ENCODE results near the gene ARHGDIG. TPM values are rescaled to one million over a fixed set of nuclear protein-coding genes. Genes with fewer than 3 reads are reported as not detected.

The ARHGDIG gene
- polyA plus RNA-seq, 3 donors: not detected

- peaks cover 60 to 84% of the 10 kb centered on the region in 2 donors for H3K36me3 Mint-ChIP-seq
- H3K27me3 Mint-ChIP-seq (ENCODE audit: low read depth in 3 of 3): no peaks in the 10 kb centered on the region
- Histone ChIP-seq H3K4me1 (ENCODE audit: control insufficient read depth in 1 of 2, insufficient read depth in 2 of 2, low read length in 2 of 2) (no peaks in the 10 kb centered on the region), H3K27ac (ENCODE audit: low read depth in 1 of 2, low read length in 2 of 2) (no peak overlapping the region), H3K4me2 (replicated peaks; ENCODE audit: extremely low read depth, low read length, poor library complexity, severe bottlenecking) (no peak overlapping the region), H3K4me3 (replicated peaks in 1 of 3; ENCODE audit: low read depth in 2 of 3, low read length in 3 of 3) (no peak overlapping the region), H4K20me1 (ENCODE audit: insufficient read depth, low read length) (no peaks in the 10 kb centered on the region), H3K36me3 (replicated peaks in 1 of 2; ENCODE audit: control insufficient read depth in 1 of 2, insufficient read depth in 2 of 2, low read length in 2 of 2) (peaks cover 55 to 60% of the 10 kb centered on the region in 2 donors), H3K27me3 (ENCODE audit: control insufficient read depth in 2 of 2, insufficient read depth in 2 of 2, low read length in 2 of 2) (no peaks in the 10 kb centered on the region), H2AFZ (ENCODE audit: insufficient read depth, low read depth, low read length, poor library complexity, severe bottlenecking) (no peak overlapping the region), H3K79me2 (ENCODE audit: insufficient read depth, low read length) (no peaks in the 10 kb centered on the region), H3K9ac (ENCODE audit: insufficient read depth, low read length, poor library complexity, severe bottlenecking) (no peak overlapping the region), H3K9me3 (replicated peaks in 1 of 2; ENCODE audit: control insufficient read depth in 1 of 2, insufficient read depth in 1 of 2, low read length in 2 of 2) (no peaks in the 10 kb centered on the region)
- WGBS (ENCODE audit: insufficient coverage): 97% methylated on average over 18 of the region's 19 CpGs
- DNase-seq: no peak
- H3K9me3 Mint-ChIP-seq: no peaks in the 10 kb centered on the region
- no peak for TF ChIP-seq CTCF (IDR thresholded peaks at IDR 0.05)
- peaks cover 5% of the 10 kb centered on the region for H3K4me1 Mint-ChIP-seq
- peak overlapping the region in 2 of 7 donors; percentile 2 to 8 for H3K27ac Mint-ChIP-seq
- H3K4me3 Mint-ChIP-seq: no peak overlapping the region
- intact Hi-C loops (cut with micrococcal nuclease): no loop called here
These were observed 20.1 kb upstream of the ARHGDIG start for GRCh38 chr16:260326-260725.

GRCh38 chr16:261031-261691, 19.2 kb upstream of the ARHGDIG start:
- Histone ChIP-seq H2AFZ (ENCODE audit: insufficient read depth, low read depth, low read length, poor library complexity, severe bottlenecking) (no peak overlapping the region), H3K4me2 (replicated peaks; ENCODE audit: extremely low read depth, low read length, poor library complexity, severe bottlenecking) (no peak overlapping the region), H3K9ac (ENCODE audit: insufficient read depth, low read length, poor library complexity, severe bottlenecking) (no peak overlapping the region), H3K4me3 (replicated peaks in 1 of 3; ENCODE audit: low read depth in 2 of 3, low read length in 3 of 3) (no peak overlapping the region), H3K4me1 (ENCODE audit: control insufficient read depth in 1 of 2, insufficient read depth in 2 of 2, low read length in 2 of 2) (no peaks in the 10 kb centered on the region), H3K27me3 (ENCODE audit: control insufficient read depth in 2 of 2, insufficient read depth in 2 of 2, low read length in 2 of 2) (no peaks in the 10 kb centered on the region), H3K27ac (ENCODE audit: low read depth in 1 of 2, low read length in 2 of 2) (no peak overlapping the region), H3K36me3 (replicated peaks in 1 of 2; ENCODE audit: control insufficient read depth in 1 of 2, insufficient read depth in 2 of 2, low read length in 2 of 2) (peaks cover 52 to 53% of the 10 kb centered on the region in 2 donors), H4K20me1 (ENCODE audit: insufficient read depth, low read length) (no peaks in the 10 kb centered on the region), H3K79me2 (ENCODE audit: insufficient read depth, low read length) (no peaks in the 10 kb centered on the region), H3K9me3 (replicated peaks in 1 of 2; ENCODE audit: control insufficient read depth in 1 of 2, insufficient read depth in 1 of 2, low read length in 2 of 2) (no peaks in the 10 kb centered on the region)
- Mint-ChIP-seq H3K4me1 (peaks cover 5% of the 10 kb centered on the region), H3K27ac (no peak overlapping the region), H3K27me3 (ENCODE audit: low read depth in 3 of 3) (no peaks in the 10 kb centered on the region), H3K36me3 (peaks cover 52 to 76% of the 10 kb centered on the region in 2 donors), H3K9me3 (no peaks in the 10 kb centered on the region), H3K4me3 (no peak overlapping the region)
- TF ChIP-seq CTCF (IDR thresholded peaks at IDR 0.05): no peak
- DNase-seq: no peak
- intact Hi-C loops (cut with micrococcal nuclease): no loop called here
- WGBS (ENCODE audit: insufficient coverage): 96% methylated on average over 26 of the region's 28 CpGs

Measured in CD14-positive monocyte (primary cell).